ENCODE data around the gene CCDC92B.

The CCDC92B gene

DNA sequence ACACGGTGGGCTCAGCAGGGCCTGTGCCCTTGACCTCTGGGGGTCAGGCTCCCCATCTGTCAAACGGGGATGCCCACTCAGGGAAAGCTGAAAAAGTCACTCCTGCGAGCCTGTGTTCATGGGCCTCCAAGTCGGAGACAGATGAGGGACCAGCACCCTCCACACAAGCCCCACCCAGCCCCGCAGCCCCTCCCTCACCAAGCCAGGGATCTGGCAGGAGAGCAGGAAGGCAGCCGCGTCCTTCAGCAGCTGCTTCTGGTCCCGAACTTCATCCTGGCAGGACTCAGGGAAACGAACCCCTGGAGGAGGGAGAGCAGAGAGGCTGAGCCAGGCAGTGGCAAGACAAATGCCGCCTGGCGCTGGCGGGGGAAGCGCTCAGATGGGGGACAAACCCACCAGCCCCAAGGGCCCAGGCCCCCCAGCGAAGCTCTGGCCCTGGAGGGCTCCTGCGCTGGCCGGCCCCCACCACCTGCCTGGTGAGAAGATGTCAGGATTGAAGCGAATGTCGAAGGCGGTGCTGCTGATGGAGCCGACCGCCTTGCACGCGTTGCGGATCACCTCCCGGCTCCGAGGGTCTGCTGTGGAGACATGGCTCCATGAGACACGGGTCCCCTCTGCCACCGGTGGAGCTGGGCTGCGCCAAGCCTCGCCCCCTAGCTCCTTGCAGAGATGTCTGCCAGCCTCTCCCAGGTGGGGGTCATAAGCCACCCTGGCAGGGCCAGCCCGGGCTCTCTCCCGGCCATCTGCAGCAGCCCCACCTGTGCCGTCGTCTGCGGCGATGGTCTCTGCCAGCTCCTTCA is 53.3 kb downstream of the CCDC92B start:
- Mint-ChIP-seq H3K27ac (no peak overlapping the region), H3K27me3 (ENCODE audit: low read depth) (no peaks in the 10 kb centered on the region), H3K4me3 (no peak overlapping the region), H3K36me3 (ENCODE audit: low read depth) (no peaks in the 10 kb centered on the region), H3K9me3 (no peaks in the 10 kb centered on the region), H3K4me1 (ENCODE audit: low read depth) (no peaks in the 10 kb centered on the region)

DNA sequence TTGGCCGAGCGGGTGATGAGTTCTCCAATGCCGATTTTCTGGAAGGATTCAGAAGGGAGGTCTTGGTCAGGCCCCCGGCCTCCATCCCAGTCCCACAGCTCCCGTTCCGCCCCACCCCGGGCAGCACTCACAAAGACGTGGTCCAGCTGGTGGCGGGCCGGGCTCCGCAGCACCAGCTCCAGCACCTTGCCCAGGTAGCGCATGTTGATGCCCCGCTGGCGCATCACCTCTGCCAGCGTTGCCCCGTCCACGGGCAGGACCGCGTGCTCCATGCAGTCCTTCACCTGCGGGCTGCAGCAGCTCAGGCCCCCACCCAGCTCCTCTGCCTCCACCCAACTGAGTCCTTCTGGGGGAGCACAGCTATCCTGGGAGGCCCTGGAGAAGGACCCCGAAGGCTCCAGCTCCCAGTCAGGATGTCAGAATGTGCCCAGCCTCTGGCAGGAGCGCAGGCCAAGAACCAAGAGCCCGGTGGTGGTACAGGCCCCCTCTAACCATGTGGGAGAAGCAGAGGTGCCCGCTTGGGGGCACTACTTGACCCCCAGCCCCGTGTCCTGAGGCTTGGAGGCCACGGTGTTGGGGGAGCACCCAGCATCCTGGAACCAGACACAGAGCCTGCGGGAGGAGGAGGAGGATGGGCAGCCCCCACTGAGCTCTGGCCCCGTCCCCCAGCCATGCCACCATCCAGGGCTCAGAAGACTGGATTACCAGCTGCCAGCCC is 54.0 kb downstream of the CCDC92B start:
- no peaks in the 10 kb centered on the region for H3K9me3 Mint-ChIP-seq
- H3K27me3 Mint-ChIP-seq (ENCODE audit: low read depth) = no peaks in the 10 kb centered on the region
- no peak overlapping the region for H3K4me3 Mint-ChIP-seq
- H3K27ac Mint-ChIP-seq = no peak overlapping the region
- no peaks in the 10 kb centered on the region for H3K4me1 Mint-ChIP-seq (ENCODE audit: low read depth)
- H3K36me3 Mint-ChIP-seq (ENCODE audit: low read depth) = no peaks in the 10 kb centered on the region

DNA sequence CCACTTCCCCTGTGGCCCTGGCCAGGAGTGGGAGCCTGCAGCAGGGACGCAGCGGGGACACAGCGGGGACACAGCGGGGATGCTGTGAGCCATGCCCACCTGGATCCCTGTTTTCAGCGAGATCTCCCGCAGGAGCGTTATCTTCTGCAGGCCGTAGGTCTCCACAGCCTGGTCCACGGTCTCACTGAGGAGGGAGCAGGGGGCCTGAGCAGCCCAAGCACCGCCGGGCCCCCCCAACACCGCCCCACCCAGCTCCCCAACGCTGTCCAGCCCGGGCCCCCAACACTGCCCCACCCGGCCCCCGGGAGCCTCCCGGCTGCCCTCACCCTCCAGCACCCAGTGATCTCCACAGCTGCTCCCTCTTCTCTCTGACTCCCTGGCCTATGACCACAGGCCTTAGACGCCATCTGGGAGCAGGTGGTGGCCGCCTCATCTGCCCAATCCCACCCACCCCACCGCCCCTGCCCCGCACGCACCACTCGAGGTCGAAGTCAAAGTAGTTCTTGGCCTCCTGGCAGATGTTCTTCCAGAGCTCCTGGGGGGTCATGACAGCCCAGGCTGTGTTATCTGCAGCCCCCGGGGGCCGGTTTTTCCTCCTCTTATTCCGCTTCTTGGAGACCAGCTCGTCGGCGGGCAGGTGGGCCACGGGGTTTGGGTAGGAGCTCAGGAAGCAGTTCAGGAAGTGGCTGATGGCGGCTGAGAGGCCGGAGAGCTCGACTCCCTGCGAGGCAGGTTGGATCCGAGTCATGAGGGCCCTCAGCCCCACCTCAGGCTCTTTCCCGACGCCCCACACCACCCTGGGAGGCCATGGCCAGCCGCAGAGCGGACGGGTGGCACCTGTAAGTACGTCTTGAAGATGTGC is 54.8 kb downstream of the CCDC92B start:
- H3K27ac Mint-ChIP-seq = no peak overlapping the region
- H3K27me3 Mint-ChIP-seq (ENCODE audit: low read depth) = no peaks in the 10 kb centered on the region
- H3K9me3 Mint-ChIP-seq = no peaks in the 10 kb centered on the region
- no peaks in the 10 kb centered on the region for H3K4me1 Mint-ChIP-seq (ENCODE audit: low read depth)
- no peak overlapping the region for H3K4me3 Mint-ChIP-seq
- H3K36me3 Mint-ChIP-seq (ENCODE audit: low read depth) = no peaks in the 10 kb centered on the region

- Mint-ChIP-seq H3K36me3 (ENCODE audit: low read depth) (no peaks in the 10 kb centered on the region), H3K4me1 (ENCODE audit: low read depth) (no peaks in the 10 kb centered on the region), H3K4me3 (no peak overlapping the region), H3K9me3 (no peaks in the 10 kb centered on the region), H3K27me3 (ENCODE audit: low read depth) (no peaks in the 10 kb centered on the region), H3K27ac (no peak overlapping the region)
Observed at GRCh38 chr17:2693561-2694380, 55.7 kb downstream of the CCDC92B start.

GRCh38 chr17:2692781-2693135 is 56.7 kb downstream of the CCDC92B start:
- Mint-ChIP-seq H3K4me3 (no peak overlapping the region), H3K27me3 (ENCODE audit: low read depth) (no peaks in the 10 kb centered on the region), H3K4me1 (ENCODE audit: low read depth) (no peaks in the 10 kb centered on the region), H3K36me3 (ENCODE audit: low read depth) (no peaks in the 10 kb centered on the region), H3K9me3 (no peaks in the 10 kb centered on the region), H3K27ac (no peak overlapping the region)

GRCh38 chr17:2691965-2692780 is 57.3 kb downstream of the CCDC92B start:
- H3K36me3 Mint-ChIP-seq (ENCODE audit: low read depth) = no peaks in the 10 kb centered on the region
- no peaks in the 10 kb centered on the region for H3K4me1 Mint-ChIP-seq (ENCODE audit: low read depth)
- H3K9me3 Mint-ChIP-seq = no peaks in the 10 kb centered on the region
- H3K4me3 Mint-ChIP-seq = no peak overlapping the region
- H3K27ac Mint-ChIP-seq = no peak overlapping the region
- no peaks in the 10 kb centered on the region for H3K27me3 Mint-ChIP-seq (ENCODE audit: low read depth)

GRCh38 chr17:2691069-2691871 is 58.2 kb downstream of the CCDC92B start:
- H3K4me3 Mint-ChIP-seq = no peak overlapping the region
- H3K36me3 Mint-ChIP-seq (ENCODE audit: low read depth) = no peaks in the 10 kb centered on the region
- H3K27me3 Mint-ChIP-seq (ENCODE audit: low read depth) = no peaks in the 10 kb centered on the region
- H3K27ac Mint-ChIP-seq = no peak overlapping the region
- H3K4me1 Mint-ChIP-seq (ENCODE audit: low read depth) = no peaks in the 10 kb centered on the region
- no peaks in the 10 kb centered on the region for H3K9me3 Mint-ChIP-seq

- Mint-ChIP-seq H3K27ac (no peak overlapping the region), H3K36me3 (ENCODE audit: low read depth) (no peaks in the 10 kb centered on the region), H3K4me1 (ENCODE audit: low read depth) (no peaks in the 10 kb centered on the region), H3K4me3 (no peak overlapping the region), H3K27me3 (ENCODE audit: low read depth) (no peaks in the 10 kb centered on the region), H3K9me3 (no peaks in the 10 kb centered on the region)
Observed at GRCh38 chr17:2690165-2691068, 59.0 kb downstream of the CCDC92B start.

- Mint-ChIP-seq H3K27me3 (ENCODE audit: low read depth) (no peaks in the 10 kb centered on the region), H3K9me3 (no peaks in the 10 kb centered on the region), H3K4me3 (no peak overlapping the region), H3K4me1 (ENCODE audit: low read depth) (no peaks in the 10 kb centered on the region), H3K27ac (peak overlapping the region; percentile 68), H3K36me3 (ENCODE audit: low read depth) (no peaks in the 10 kb centered on the region)
Observed at GRCh38 chr17:2689411-2690164, 59.9 kb downstream of the CCDC92B start.

DNA sequence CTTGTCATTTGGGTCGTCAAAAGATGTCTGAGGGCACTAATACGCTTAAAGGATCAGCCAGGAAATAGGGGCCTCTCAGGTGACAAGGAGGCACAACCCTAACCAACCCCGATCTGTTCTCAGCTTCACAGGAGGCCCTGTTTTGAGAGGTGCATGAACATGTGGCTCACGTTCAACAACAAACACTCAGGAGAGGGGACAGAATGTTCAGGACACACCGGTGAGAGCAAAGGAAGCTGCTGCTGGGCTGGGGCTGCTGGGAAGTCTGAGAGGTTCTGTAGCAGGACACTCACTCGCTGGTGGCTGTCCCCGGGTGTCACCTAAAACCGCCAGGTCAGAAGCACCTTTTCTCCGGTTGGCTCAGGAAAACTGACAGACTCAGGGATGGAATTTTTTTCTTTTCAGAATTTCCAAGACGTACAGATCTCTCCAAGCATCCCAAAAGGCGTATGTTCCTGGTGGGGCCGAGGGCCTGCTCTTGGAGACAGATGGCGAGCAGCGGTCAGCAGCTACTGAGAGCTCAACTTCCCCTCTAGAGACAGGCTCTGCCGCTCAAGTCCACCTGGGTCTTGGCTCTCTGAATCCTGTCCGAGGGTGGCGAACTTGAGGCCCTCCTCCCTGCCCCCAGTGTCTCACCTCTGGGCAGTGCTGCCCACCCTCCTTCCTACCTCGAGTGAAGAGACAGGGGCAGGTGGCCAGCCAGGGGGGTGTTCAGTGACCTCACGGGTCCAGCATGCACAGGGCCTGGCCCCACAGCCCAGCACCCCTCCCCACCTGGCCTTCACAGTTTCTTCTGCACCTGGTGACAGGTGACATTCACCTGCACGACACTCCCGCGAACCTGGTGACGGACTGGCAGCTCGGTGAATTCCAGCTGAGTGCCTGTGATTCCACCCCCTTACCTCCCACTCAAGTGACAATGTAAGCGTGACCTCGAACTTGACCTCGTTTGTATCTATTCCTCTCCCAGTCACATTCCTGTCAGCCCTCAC is 60.8 kb downstream of the CCDC92B start:
- H3K4me3 Mint-ChIP-seq = no peak overlapping the region

DNA sequence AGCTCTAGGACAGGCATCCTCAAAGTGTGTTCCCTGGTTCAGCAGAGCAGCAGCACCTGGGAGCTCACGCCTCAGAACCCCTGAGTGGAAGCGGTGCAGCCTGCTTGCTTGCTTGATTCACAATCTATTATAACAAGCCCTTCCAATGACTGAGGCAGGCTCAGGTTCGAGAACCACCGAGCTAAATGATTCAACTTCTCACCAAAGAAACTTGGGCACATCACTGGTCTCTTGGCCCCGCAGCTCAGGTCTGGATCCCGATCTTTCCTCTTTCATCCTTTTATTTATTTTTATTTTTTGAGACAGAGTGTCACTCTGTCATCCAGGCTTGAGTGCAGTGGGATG is 62.4 kb downstream of the CCDC92B start:
- peaks cover 17% of the 10 kb centered on the region for H3K36me3 Mint-ChIP-seq (ENCODE audit: low read depth)
- H3K4me1 Mint-ChIP-seq (ENCODE audit: low read depth) = no peaks in the 10 kb centered on the region
- H3K9me3 Mint-ChIP-seq = no peaks in the 10 kb centered on the region
- no peak overlapping the region for H3K27ac Mint-ChIP-seq
- H3K27me3 Mint-ChIP-seq (ENCODE audit: low read depth) = no peaks in the 10 kb centered on the region
- no peak overlapping the region for H3K4me3 Mint-ChIP-seq

More for the DNA sequence above, 60.8 kb downstream of the CCDC92B start:
- H3K27ac Mint-ChIP-seq = peak overlapping the region; percentile 68
- H3K27me3 Mint-ChIP-seq (ENCODE audit: low read depth) = no peaks in the 10 kb centered on the region
- H3K4me1 Mint-ChIP-seq (ENCODE audit: low read depth) = no peaks in the 10 kb centered on the region
- peaks cover 8% of the 10 kb centered on the region for H3K36me3 Mint-ChIP-seq (ENCODE audit: low read depth)
- H3K9me3 Mint-ChIP-seq = no peaks in the 10 kb centered on the region

All from T-helper 1 cell treated with Interleukin-12 subunit alpha and Interleukin-12 subunit beta and Interleukin-4 antibody, amounts not matched to agents 30 μg/mL and 1 μg/mL, for 36 hours (primary cell).